NCI-H82 (cell line): ENCODE results near the gene LMO7.

Experiments
- DNase-seq: peaks from one replicate; lab custom pipeline; 2025; lab: John Stamatoyannopoulos, UW

The LMO7 gene

DNA sequence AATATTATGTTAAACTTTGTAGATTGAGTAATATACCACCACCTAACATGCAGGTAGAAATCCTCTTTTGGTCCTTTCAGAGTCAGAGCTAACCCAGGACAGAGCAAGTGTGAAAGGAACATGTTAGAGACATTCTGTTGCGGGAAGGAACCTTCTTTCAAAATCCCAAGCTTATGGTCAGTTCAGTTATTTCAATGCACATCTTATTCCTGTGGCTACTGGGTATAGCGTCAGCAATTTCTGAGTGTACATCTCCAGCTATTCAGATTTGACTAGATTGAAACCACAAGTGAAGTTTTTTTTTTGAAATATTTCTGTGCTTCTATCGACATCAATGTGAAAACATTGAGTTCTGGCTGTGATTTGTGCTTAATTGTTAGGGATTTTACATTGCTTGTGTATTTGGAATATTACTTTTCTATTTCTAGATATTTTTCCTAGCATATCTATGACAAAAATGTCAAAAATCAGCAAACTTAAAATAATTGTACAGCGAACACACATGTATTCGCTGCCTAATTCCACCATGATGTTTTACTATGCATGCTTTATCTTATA is 165.3 kb downstream of the LMO7 start:
- no peak for DNase-seq

- DNase-seq, result no peak
Measured at GRCh38 chr13:75802161-75802560, 166.0 kb downstream of the LMO7 start.

GRCh38 chr13:75803164-75803611 is 167.1 kb downstream of the LMO7 start:
- no peak for DNase-seq

- no peak for DNase-seq
Measured at GRCh38 chr13:75804054-75804453, 167.9 kb downstream of the LMO7 start.

GRCh38 chr13:75804605-75805004 is 168.5 kb downstream of the LMO7 start:
- DNase-seq, result no peak

DNA sequence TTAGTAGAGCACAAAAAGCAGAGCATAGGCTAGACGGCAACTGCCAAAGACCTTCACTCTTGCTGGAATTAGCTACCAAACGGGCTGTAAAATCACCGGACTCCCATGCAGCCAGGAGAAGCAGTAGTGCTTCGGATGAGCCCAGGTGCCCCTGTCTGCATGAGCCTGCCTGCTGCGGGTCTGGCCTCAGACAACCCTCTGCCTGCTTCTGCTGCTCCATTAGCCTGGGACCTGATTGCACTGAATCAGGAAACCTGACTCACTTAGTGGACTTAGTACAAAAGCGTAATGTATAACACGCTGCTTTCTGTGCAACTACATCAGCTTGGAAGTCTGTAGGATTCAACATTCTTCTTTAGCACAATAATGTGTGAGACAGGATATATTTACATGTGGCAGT is 170.0 kb downstream of the LMO7 start:
- no peak for DNase-seq

DNA sequence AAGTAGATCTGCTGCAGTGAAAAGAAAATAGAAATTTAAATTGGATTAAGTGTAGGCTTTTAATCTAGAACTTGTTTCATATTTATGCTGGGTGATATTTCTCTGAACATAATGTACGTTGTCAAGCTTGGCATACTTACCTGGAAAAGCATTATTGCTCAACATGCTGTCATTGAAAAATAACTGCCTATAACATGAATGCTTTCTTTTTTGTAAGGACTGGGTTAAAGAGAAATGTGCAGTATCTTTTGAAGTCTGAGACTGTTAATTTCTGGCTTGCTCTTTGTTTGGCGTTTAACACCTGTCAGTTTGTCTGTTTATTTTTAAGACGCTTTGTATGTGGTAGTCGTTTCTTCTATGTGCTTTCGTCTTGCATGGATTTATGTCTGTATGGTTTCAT is 175.2 kb downstream of the LMO7 start:
- no peak for DNase-seq

GRCh38 chr13:75811841-75812240 is 175.7 kb downstream of the LMO7 start:
- no peak for DNase-seq

GRCh38 chr13:75812751-75813181 is 176.6 kb downstream of the LMO7 start:
- DNase-seq, result no peak

DNA sequence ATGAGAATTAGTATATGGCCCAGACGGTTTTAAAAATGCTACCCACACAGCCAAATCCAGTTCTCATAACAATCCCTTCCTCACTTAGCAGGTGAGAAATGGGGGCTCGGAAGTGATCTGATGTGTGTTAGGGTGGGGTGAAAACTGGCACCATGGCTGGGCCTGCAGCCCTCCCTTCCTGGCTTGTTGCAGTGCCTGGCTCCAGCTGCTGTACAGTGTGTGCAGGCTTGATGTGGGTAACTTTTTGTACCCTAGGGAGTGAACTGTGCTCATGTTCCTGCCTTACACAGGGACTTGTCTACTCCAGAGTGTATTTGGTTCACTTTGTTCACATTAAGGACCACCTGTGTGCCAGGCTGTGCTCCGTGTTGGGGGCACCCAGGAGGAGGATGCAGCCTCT is 177.2 kb downstream of the LMO7 start:
- no peak for DNase-seq

DNA sequence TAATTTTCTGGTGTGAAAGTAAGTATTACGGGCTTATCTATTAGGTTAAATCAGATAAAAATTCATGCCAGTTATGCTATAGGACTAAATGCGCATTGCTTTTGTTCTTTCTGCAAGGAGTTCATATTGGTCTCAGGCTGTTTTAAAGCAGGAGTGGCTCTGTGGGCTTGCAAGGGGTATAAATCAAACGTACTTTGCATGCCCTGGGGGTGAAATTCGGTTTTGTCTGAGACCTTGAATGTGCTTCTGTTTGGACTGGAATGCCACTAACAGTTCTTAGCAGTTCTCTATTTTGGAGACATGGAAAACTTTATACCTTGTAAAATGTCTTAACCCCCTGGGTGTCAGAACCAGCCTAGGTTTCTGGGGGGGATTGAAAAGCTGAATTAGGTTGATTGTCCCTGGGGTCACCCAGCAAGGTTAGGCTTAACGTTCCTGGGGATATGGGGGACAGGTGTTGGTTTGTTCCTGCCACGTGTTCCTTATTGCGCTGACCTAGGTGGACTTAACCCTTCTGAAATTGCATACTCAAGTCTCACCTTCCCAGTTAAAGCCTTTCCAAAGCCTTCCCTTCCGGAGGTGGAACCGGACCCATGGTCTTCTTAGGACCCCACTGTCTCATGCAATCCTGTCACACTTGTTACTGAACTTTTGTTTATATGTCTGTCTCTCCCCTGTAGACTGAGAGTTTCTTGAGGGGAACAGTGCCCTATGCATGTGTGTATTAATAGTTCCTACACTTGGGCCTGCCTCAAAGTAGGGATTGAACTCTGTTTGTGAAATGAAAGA is 182.2 kb downstream of the LMO7 start:
- DNase-seq, result no peak

DNA sequence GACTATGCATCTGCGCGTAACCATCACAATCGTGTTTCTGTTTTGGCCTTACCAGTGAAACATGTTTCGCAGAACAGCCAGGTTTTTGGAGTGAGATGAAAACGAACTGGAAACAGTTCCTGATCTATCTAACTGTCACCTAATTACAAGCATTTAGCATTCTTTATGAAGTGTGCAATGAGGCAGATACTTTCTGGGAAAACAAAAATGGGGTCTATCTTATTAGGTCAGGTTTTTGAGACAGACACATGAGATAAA is 182.8 kb downstream of the LMO7 start:
- no peak for DNase-seq

DNA sequence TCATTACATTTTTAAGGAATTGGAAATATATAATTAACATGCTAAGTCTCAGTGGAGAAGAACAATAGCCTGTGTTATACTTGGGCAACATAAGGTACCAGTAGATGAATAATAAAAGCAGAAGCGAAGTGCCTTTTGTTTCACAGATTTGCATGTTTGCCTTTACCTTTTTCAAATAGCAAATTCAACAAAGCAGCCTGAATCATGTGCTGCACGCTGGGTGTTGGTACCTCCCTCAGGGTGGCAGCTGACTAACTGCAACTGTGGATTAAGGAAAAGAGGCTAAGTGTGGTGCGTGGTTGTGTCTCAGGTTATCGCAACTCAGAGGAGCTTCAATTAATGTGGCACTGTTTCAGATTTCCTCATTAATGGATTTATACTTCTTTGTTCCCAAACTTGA is 189.0 kb downstream of the LMO7 start:
- DNase-seq, result no peak

DNA sequence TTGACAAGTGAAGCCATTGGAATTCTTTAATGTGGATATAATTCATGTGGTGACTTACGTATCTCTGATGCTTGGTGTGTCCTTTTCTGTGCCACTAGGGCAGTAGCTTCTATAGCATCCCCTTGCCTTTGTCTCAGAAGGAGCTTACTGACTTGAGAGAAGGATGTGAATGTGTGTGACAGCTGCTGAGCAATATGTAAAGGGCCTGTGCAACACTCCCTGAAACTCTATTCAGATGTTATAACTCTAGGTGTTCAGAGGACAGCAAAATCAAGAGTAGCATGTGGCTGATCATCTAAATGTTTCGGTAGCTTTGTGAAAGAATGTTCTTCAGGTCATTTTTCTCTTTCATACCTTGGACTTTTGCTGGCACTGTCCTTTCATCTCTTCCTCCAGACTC is 189.5 kb downstream of the LMO7 start:
- DNase-seq, result no peak

- no peak for DNase-seq
Measured at GRCh38 chr13:75826391-75826790, 190.3 kb downstream of the LMO7 start.

GRCh38 chr13:75829830-75830229 is 193.7 kb downstream of the LMO7 start:
- no peak for DNase-seq

- no peak for DNase-seq
Measured at GRCh38 chr13:75830842-75831241, 194.7 kb downstream of the LMO7 start.

GRCh38 chr13:75831389-75831788 is 195.3 kb downstream of the LMO7 start:
- DNase-seq, result no peak

GRCh38 chr13:75832812-75833211 is 196.7 kb downstream of the LMO7 start:
- DNase-seq, result no peak

- DNase-seq, result no peak
Measured at GRCh38 chr13:75836441-75836840, 200.3 kb downstream of the LMO7 start.

DNA sequence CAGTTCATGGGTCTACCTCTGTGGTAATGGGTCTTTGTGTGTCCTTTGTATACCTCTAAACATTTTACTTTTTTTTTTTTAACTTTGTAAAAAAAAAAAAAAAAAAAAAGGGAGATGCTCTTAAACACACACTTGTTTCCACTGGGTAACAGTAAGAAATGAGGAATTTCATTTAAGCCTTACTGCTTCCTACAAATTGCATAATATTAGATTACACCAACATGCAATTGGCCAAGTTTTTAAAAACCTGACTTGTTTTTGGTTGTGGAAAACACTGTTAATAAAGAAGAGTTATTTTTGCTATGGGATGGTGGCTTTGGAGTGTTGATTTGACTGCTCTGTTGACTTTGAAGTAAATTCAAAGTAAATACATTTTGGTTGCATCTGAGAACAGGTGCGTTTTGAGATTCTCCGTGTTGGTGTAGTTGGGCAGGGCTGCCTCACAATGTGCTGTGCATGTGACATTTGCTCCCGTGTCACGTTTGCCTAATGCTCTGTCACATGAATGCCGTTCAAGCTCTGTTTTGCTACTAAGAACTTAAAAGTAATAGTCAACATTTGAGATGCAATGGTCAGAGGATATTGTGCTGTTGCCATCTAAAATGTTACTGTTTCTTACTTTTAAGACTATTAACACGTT is 202.4 kb downstream of the LMO7 start:
- DNase-seq, result no peak

DNA sequence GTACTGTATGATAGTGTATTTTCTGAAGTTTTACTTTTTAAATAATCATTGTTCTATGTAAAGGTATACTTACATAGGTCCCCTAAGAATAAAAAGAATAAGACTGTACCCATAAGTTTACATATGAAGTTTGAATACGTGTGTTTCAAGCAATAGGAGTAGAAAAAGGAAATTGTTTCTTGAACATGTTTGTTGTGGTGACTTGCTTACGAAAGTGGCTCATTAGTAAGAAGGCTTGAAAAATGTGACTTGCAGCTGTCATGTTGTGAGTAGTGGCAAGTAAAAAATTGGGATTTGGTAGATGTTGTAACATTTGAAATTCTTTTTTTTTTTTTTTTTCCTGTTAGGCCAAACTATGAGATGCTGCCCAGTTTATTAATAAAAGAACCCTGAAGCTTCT is 203.3 kb downstream of the LMO7 start:
- DNase-seq, result no peak

- no peak for DNase-seq
Measured at GRCh38 chr13:75841905-75842304, 205.8 kb downstream of the LMO7 start.

DNA sequence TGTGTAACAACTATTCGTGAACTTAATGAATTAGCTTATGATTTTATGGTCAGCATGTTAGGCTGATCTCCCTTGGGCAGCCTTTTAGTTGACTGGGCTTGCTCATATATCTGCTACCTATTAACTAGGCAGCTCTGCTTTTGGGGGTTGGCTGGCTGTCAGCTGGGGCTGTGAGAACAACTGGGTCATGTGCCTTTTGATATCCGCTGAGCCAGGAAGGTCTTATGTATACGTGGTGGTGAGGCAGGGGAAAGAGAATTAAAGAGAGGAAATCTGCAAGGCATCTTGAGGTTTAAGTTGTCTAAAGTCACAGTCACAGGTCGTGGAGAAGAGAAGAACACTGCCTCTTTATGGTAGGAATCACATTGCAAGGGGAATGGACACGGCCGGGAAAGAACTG is 206.9 kb downstream of the LMO7 start:
- DNase-seq, result no peak
